ENCODE measurements around the gene AMHR2.
"Not testable (repeated sequence)": the region's sequence is repeated elsewhere in the genome, so short reads cannot be mapped to it uniquely, and the experiment has no call there.

AMHR2 gene

DNA sequence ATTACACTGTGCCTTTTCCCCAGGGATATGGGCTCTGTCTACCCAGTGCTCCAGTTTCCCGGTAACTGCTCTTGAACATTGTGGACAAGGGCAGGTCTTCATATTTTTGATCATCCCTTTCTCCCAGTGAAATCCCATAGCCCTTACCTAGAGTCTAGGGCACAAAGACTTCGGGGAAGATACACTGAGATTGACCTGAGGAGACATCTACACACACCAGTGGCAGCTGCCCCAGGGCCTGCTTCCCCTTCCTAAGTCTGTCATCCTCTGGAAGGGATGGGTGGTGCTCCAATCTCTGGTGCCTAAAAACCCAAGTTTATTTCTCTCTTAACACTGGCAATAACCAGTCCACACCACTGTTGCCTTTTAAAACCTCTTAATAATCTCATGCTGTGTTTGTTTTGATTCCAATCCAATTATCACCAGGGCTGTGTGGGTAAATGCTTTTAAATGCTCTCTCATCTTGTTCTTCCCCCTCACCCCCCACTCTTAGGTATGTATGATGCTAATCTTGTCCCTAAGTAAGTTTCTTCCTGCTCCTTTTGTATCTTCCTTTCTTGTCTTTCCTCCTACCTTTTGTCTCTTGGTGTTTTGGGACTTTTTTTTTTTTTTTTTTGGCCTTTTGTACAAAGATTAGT lies 7.8 kb upstream of the AMHR2 start:
- peak in 2 of 4 experiments; percentile 29 to 35 for DNase-seq

DNA sequence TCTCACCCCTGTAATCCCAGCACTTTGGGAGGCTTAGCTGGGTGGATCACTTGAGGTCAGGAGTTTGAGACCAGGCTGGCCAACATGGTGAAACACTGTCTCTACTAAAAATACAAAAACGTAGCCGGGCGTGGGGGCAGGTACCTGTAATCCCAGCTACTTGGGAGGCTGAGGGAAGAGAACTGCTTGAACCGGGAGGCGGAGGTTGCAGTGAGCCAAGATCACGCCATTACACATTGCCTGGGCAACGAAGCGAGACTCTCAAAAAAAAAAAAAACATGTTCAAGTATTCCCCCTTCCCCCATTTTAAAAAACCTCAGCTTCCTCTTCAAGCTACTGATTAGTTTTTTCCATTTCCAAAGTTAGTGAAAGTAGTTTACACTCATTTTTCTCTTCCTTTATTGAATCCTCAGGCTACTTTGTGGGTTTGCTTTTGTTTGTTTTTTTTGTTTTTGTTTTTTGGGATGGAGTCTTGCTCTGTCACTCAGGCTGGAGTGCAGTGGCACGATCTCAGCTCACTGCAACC lies 6.3 kb upstream of the AMHR2 start:
- peak; percentile 32 to 86 (median 74) for DNase-seq

DNA sequence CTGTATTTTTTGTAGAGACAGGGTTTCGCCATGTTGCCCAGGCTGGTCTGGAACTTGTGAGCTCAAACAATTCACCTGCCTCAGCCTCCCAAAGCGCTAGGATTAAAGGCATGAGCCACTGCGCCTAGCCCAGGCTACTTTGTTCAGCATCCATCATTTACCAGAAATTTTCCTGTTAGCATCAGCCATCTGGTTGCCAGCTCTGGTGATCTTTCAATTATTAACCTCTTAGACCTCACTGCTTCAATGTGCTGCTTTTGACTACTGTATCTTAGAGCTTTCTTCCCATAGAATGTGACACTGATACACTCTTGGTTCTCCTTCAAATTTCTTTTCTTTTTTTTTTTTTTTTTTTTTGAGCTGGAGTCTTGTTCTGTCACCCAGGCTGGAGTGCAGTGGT lies 5.4 kb upstream of the AMHR2 start:
- DNase-seq = no peak

DNA sequence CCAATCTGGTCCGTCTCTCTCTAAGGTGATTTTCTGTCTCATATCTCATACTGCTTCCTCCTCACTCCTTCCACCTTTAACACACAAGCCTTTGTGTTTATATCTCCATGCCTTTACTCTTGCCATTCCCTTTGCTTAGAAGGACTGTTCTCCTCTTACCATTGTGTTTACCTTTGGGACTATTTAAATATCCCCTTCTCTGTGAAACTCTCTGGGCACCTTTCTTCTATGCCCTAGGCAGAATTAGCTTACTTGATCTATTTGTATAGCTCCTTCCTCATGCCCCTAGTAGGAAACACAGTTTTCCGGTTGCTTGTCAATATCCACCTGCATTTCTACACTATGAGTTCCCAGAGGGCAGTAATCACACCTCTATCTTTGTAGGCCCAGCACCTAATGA lies 3.9 kb upstream of the AMHR2 start:
- no peak for DNase-seq

DNA sequence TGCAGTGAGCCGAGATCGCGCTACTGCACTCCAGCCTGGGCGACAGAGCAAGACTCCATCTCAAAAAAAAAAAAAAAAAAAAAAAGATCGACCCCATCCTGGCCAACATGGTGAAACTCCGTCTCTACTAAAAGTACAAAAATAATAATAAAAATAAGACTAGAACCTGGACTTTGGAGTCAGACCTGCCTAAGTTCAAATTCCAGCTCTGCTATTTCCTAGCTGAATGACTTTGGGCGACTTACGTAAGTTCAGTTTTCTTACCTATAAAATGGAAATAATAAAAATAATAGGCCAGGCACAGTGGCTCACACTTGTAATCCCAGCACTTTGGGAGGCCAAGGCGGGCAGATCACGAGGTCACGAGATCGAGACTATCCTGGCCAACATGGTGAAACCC lies 1.4 kb upstream of the AMHR2 start:
- DNase-seq = not testable (repeated sequence)

DNA sequence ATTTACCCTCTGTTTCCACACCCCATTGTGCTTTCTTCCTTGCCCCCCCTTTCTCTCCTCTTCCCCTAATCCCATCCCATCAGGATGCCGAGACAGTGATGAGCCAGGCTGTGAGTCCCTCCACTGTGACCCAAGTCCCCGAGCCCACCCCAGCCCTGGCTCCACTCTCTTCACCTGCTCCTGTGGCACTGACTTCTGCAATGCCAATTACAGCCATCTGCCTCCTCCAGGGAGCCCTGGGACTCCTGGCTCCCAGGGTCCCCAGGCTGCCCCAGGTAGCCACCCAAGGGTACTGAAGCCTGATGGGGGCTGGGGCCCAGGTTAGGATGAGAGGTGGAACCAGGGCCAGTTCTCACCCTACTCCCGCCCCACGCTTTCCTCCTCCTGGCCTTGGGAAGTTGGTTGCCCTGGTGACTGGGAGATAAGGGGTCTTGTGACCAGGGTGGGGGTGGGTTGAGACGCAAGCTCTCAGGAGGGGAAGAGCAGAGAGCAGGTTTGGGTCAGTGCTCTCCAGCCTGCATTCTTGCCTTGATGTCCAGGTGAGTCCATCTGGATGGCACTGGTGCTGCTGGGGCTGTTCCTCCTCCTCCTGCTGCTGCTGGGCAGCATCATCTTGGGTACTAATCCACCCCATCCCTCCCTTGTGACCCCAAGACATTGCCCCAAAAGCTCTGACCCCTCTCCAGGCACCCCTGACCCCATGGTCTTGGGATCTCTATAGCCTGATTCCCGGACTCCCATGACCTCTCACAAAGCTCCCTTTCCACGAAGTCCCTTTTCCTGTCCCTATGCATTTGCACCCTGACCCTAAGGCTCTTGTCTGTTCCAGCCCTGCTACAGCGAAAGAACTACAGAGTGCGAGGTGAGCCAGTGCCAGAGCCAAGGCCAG lies 1.2 kb downstream of the AMHR2 start:
- no peak for DNase-seq

DNA sequence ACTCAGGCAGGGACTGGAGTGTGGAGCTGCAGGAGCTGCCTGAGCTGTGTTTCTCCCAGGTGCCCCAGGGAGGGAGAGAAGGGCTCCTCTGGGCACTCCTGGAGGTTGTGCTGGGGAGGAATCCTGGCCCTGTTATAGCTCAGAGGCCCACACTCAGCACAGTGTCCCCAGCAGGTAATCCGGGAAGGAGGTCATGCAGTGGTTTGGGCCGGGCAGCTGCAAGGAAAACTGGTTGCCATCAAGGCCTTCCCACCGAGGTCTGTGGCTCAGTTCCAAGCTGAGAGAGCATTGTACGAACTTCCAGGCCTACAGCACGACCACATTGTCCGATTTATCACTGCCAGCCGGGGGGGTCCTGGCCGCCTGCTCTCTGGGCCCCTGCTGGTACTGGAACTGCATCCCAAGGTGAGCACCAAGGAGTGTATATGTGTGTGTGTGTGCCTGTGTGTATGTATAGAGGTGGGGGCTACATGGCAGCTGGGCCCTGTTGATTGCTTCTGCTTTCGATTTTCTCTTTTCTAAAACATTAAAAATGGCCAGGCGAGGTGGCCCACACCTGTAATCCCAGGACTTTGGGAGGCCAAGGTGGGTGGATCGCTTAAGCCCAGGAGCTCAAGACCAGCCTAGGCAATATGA lies 2.0 kb downstream of the AMHR2 start:
- no peak for DNase-seq

DNA sequence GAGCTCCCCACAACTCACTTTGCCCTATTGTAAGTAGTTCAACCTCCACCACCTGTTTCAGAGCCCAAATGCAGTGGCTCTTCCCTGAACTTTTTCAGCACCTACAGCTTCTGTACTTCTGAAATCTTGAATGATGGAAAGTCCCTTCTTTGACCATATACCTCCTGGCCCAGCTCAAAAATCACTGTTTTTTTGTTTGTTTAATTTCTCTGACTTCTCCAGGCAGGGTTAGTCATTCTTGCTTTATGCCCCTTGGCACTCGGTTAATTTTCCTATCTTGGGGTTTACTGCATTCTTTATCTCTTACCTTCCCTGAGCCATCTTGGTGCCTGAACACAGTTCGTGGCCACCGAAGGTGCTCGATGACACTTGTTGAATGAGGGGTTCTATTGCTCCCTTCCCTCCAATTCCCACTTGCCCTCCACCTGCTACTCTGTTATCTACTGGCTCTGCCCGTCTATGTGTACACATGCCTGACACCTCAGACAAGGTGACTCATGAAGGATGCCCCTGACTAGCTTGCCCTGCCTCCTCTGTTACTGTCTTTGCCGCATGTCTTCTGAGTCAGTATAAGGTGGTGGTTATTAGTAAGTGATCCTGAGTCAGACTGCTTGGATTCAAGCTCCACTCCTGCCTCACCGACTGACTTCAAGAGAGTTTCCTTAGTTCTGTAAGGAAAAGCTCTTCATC lies 4.4 kb downstream of the AMHR2 start:
- DNase-seq = no peak

DNA sequence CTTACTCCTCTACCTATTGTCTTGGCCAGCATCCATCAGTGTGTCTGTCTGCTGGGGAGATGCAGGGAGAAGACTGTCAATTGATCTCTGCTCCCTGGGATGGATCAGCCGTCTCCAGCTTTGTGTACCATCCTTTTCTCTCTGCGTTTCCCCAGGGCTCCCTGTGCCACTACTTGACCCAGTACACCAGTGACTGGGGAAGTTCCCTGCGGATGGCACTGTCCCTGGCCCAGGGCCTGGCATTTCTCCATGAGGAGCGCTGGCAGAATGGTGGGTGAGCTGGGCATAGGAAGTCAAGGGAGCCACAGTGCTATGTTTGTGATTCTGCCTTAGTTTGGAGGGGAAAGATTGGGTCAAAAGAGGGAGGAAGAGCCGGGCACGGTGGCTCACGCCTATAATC lies 5.1 kb downstream of the AMHR2 start:
- DNase-seq = no peak

DNA sequence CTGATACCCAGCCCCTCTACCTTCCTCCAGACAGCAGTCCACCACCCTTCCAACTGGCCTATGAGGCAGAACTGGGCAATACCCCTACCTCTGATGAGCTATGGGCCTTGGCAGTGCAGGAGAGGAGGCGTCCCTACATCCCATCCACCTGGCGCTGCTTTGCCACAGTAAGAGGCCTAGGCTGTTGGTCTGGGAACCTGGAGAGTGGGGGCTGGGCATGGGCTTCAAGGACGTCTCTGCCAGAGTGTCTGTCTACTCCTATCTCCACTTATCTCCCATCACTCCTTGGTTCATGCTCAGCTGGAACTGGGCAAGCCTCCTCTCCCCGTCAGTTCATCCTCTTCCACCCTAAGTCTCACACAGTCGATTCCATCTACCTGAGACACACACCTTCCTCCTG lies 6.5 kb downstream of the AMHR2 start:
- no peak for DNase-seq

DNA sequence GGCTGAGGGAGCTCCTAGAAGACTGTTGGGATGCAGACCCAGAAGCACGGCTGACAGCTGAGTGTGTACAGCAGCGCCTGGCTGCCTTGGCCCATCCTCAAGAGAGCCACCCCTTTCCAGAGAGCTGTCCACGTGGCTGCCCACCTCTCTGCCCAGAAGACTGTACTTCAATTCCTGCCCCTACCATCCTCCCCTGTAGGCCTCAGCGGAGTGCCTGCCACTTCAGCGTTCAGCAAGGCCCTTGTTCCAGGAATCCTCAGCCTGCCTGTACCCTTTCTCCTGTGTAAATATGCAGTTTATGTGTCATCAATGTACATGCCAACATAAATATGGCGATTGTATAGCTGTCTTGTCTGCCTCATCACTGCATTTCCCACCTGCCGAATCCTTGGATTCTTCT lies 7.5 kb downstream of the AMHR2 start:
- no peak for DNase-seq

DNA sequence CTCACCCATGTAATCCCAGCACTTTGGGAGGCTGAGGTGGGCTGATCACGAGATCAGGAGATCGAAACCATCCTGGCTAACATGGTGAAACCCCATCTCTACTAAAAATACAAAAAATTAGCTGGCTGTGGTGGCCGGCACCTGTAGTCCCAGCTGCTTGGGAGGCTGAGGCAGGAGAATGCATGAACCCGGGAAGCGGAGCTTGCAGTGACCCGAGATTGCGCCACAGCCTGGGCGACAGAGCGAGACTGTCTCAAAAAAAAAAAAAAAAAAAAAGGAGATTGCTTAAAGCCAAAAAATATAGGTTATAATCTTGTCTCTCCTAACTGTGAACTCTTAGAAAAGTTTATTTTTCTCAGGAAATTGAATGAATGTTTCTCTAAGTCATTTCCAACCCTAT lies 11.7 kb downstream of the AMHR2 start:
- peak in 2 of 4 experiments; percentile 32 to 33 for DNase-seq

DNA sequence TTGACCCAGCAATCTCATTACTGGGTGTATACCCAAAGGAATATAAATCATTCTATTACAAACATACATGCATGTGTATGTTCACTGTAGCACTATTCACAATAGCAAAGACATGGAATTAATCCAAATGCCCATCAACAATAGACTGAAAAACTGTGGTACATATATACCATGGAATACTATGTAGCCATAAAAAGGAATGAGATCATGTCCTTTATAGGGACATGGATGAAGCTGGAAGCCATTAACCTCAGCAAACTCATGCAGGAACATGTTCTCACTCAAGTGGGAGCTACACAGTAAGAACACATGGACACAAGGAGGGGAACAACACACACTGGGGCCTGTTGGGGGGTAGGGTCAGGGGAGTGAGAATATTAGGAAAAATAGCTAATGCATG lies 15.9 kb downstream of the AMHR2 start:
- not testable (repeated sequence) for DNase-seq

DNA sequence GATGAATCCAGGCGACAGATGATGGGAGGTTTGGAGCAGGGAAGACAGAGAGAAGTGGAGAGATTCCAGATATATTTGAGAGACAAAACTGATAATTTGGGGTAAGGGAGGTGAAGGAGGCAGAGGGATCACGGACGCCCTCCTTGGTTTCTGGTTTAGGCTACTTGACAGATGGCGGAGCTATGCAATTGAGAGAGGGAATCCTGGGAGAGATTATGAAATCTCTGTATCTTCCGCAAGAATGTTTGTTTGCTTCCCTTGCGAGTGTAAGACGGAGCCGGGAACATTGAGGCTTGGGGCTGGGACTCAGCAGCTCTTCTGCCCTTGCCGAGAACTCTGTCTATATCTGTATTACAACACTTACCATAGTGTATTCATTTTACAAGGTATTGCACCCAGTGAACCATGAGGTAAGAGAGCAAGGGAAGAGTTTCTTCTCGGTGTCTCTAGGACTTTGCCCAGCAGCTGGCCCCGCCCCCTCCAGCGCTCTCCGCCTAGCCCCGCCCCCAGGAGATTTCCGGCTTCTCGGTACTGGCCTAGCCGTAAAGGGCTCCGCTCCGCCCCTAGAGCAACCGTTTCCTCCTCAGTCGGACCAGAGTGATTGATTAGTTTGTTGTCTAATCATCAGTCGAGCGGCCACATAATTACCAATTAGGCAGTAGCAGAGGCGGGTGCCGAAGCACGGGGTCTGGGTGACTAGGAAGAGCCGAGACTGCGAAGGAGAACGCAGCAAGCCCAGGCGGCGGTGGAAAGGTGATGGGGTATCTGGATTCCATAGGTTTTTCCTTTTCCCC lies 17.6 kb downstream of the AMHR2 start, which contains the start of gene PRR13:
Gene PRR13 (plus strand): TSS at position 695 of the 794 bp plus-strand sequence. CDS start 981 bp downstream, outside the sequence.
- peak; percentile 99 to 100 (median 100) for DNase-seq

DNA sequence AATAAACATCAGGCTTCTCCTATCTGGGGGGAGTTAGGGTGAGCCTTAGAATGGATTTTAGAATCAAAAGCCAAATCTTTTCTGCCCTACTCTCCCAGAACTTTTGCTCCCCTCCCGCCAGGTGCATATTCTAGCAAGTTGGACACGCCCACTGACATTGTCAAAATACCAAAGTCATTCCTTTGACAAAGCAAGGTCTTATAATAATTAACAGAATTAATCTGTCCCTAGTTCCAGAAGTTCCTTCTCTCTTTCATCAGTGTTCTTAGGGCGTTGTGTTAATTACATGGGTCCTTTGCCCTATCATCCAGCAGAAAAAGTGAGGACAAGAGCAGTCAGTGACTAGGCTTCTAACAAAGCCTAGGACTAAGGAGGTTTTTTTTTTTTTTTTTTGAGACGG lies 20.3 kb downstream of the AMHR2 start:
- DNase-seq = no peak

DNA sequence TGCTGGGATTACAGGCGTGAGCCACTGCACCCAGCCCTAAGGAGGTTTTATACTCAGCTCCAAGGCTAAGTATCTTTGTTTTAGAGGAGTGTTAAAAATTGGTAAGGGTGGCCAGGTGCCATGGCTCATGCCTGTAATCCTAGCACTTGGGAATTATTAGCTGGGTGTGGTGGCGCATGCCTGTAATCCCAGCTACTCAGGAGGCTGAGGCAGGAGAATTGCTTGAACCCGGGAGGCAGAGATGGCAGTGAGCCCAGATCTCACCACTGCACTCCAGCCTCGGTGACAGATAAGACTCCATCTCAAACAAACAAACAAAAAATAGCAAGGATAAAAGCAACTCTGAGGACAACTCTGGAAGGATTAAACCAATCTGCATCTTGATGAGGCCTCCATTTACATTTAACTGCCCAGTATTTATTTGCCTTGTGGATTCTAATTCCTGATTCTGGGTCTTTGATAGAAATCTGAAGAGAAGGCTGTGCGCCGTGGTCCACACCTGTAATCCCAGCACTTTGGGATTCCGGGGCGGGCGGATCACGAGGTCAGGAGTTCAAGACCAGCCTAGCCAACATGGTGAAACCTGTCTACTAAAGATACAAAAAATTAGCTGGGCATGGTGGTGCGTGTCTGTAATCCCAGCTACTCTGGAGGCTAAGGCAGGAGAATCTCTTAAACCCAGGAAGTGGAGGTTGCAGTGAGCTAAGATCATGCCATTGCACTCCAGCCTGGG lies 21.1 kb downstream of the AMHR2 start:
- DNase-seq = not testable (repeated sequence)

DNA sequence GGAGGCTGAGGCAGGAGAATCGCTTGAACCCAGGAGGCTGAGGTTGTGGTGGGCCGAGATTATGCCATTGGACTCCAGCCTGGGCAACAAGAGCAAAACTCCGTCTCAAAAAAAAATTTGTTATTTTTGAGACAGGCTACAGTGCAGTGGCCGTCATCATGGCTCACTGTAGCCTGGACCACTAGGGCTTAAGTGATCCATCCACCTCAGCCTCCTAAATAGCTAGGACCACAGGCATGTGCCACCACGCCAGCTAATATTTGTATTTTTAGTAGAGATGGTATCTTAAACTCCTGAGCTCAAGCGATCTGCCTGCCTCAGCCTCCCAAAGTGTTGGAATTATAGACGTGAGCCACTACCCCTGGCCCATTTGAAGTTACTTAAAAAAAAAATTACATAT lies 27.3 kb downstream of the AMHR2 start:
- DNase-seq = no peak

DNA sequence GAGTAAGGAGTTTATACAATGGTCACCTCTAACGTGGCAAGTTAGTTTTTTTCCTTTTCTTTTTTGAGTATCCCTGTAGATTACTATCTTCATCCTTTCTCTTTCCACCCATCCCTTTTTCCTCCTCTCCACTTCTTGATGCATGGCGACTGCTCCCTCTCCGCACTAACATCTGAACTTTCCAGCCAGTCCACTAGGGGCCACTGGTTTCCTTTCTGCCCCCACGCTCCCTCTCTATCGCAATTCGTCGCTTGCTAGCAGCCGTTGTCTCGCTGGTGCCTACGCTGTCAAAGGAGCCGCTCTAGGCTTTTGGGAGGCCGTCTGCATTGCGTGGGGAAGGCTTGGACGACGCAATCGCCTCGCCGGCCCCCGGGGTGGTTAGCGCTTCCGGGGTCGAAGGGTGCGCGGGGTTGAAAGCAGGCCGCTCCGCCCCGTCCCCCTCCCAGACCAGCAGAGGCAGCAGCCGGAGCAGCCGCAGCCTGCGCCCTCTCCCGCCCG lies 28.1 kb downstream of the AMHR2 start, which contains the start of gene PCBP2:
Gene PCBP2 (plus strand): TSS at position 442 of the 498 bp plus-strand sequence. CDS start 2,699 bp downstream, outside the sequence.
- peak; percentile 99 to 100 (median 99) for DNase-seq

DNA sequence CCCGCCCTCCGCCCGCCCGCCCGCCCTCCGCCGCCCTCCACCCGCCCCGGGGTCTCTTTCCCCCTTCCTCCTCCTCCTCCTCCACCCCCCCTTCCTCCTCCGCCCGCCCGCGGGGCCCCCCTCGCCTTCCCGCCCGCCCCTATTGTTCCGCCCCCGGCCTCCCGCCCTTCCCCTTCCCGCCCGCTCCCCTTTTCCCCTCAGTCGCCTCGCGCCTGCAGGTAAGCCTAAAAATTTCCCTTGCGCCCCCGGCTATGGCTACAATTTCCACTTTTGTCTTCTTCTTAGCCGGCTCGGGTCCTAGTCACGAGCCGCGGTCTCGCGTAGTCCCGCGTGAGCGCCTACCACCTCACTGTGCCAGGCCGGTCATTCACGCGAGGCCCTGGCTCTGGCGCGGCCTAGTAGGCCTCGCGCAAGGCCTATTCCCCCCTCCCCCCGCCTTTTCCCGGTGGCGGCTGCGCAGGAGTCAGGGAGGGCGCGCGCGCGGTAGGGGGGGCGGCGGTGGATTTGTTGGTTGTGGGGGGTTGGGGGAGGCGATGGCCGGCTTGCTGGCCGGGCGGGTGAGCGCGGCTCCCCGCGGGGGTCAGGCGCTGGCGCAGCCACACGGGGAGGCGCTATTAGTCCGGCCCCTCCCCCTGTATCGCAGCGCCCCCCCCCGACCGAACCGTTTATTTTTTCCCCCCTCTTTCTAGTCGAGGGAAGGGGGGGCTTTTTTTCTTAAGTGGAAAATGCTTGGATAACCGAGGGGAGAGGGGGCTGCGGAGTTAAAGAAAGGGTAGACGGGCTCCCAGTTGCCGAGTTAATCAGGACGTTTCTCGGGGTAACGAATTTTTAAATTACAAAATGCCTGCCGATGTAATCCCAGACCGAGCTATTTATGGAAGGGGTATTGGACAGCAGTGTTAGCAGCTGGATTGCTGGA lies 28.8 kb downstream of the AMHR2 start:
- DNase-seq = peak; percentile 76 to 92 (median 84)
